ENCODE data around the gene C1QTNF12. TPM values are rescaled to one million over a fixed set of nuclear protein-coding genes. Genes with fewer than 3 reads are reported as not detected.

Gene C1QTNF12
- total and polyA plus RNA-seq, 7 donors = 0.13 to 1.4 (median 0.86) TPM

GRCh38 chr1:1285611-1286311 is 39.2 kb upstream of the C1QTNF12 start:
- WGBS, 3 donors = 48 to 57% (median 57%) methylated on average over 21 to 37 of the region's 37 CpGs
- TF ChIP-seq CTCF (IDR thresholded peaks at IDR 0.05) = no peak
- ATAC-seq = no peak

GRCh38 chr1:1285102-1285571 is 38.6 kb upstream of the C1QTNF12 start:
- Histone ChIP-seq H3K4me3 (no peak overlapping the region), H3K4me1 (no peaks in the 10 kb centered on the region), H3K36me3 (ENCODE audit: insufficient read depth in 1 of 2, low read depth in 1 of 2) (no peaks in the 10 kb centered on the region), H3K27me3 (ENCODE audit: insufficient read depth in 3 of 3, low read length in 2 of 3) (peaks cover 0 to 33% (median 4%) of the 10 kb centered on the region in 3 donors), H3K27ac (no peak overlapping the region), H3K9me3 (no peaks in the 10 kb centered on the region)
- intact Hi-C loops (cut with DNase I) = no loop called here
- no peak for TF ChIP-seq CTCF (IDR thresholded peaks at IDR 0.05)
- peak in 1 of 2 donors; percentile 46 for DNase-seq
- ATAC-seq = no peak
- WGBS, 3 donors = 76 to 87% (median 81%) methylated on average over 15 to 22 of the region's 22 CpGs

More at GRCh38 chr1:1285611-1286311, 39.2 kb upstream of the C1QTNF12 start:
- Histone ChIP-seq H3K9me3 (no peaks in the 10 kb centered on the region), H3K36me3 (ENCODE audit: insufficient read depth in 1 of 2, low read depth in 1 of 2) (no peaks in the 10 kb centered on the region), H3K4me3 (no peak overlapping the region), H3K27ac (no peak overlapping the region), H3K27me3 (ENCODE audit: insufficient read depth in 3 of 3, low read length in 2 of 3) (peaks cover 0 to 33% (median 4%) of the 10 kb centered on the region in 3 donors), H3K4me1 (no peaks in the 10 kb centered on the region)
- DNase-seq = peak in 1 of 2 donors; percentile 47
- intact Hi-C loops (cut with DNase I) = no loop called here

GRCh38 chr1:1284221-1285101 is 37.9 kb upstream of the C1QTNF12 start:
- peaks cover 0 to 33% (median 4%) of the 10 kb centered on the region in 3 donors for H3K27me3 ChIP-seq (ENCODE audit: insufficient read depth in 3 of 3, low read length in 2 of 3)
- no peaks in the 10 kb centered on the region for H3K9me3 ChIP-seq
- no peak overlapping the region for H3K27ac ChIP-seq
- no peaks in the 10 kb centered on the region for H3K36me3 ChIP-seq (ENCODE audit: insufficient read depth in 1 of 2, low read depth in 1 of 2)
- H3K4me3 ChIP-seq = no peak overlapping the region
- TF ChIP-seq CTCF (IDR thresholded peaks at IDR 0.05) = no peak
- WGBS, 3 donors = 77 to 80% (median 78%) methylated on average over 26 to 32 of the region's 32 CpGs
- intact Hi-C loops (cut with DNase I) = no loop called here
- DNase-seq = peak in 1 of 2 donors; percentile 45
- no peaks in the 10 kb centered on the region for H3K4me1 ChIP-seq
- no peak for ATAC-seq

GRCh38 chr1:1283821-1284220 is 37.3 kb upstream of the C1QTNF12 start:
- TF ChIP-seq CTCF (IDR thresholded peaks at IDR 0.05) = no peak
- WGBS, 3 donors = 5 to 8% (median 8%) methylated on average over 5 to 8 of the region's 9 CpGs
- H3K27ac ChIP-seq = no peak overlapping the region
- no peak overlapping the region for H3K4me3 ChIP-seq
- DNase-seq (no peak), ATAC-seq (no peak)
- no peaks in the 10 kb centered on the region for H3K4me1 ChIP-seq
- H3K36me3 ChIP-seq (ENCODE audit: insufficient read depth in 1 of 2, low read depth in 1 of 2) = no peaks in the 10 kb centered on the region
- no peaks in the 10 kb centered on the region for H3K9me3 ChIP-seq
- H3K27me3 ChIP-seq (ENCODE audit: insufficient read depth in 3 of 3, low read length in 2 of 3) = peaks cover 0 to 33% (median 4%) of the 10 kb centered on the region in 3 donors
- intact Hi-C loops (cut with DNase I) = no loop called here
